HG02759 (cell line): ENCODE results near the gene WSB1.
"Not testable (repeated sequence)": the region's sequence is repeated elsewhere in the genome, so short reads cannot be mapped to it uniquely, and the experiment has no call there.

Source experiments
- ATAC-seq: cut with Tn5 transposase; IDR thresholded peaks from one replicate; pipeline ENCODE4 v1.9.1; 2021; ENCODE audit warnings: mild to moderate bottlenecking, moderate library complexity; ENCODE audit not compliant: unreplicated experiment

The WSB1 gene

GRCh38 chr17:27313301-27313700 is 19.4 kb downstream of the WSB1 start:
- ATAC-seq: no peak

- ATAC-seq: no peak
Observed at GRCh38 chr17:27315322-27315721, 21.4 kb downstream of the WSB1 start.

GRCh38 chr17:27315796-27316465 is 22.0 kb downstream of the WSB1 start:
- ATAC-seq: no peak

GRCh38 chr17:27318228-27318627 is 24.3 kb downstream of the WSB1 start:
- ATAC-seq: no peak

GRCh38 chr17:27318633-27319032 is 24.7 kb downstream of the WSB1 start:
- ATAC-seq: no peak

- no peak for ATAC-seq
Observed at GRCh38 chr17:27319541-27320221, 25.8 kb downstream of the WSB1 start.

- ATAC-seq: no peak
Observed at GRCh38 chr17:27320222-27320560, 26.3 kb downstream of the WSB1 start.

- no peak for ATAC-seq
Observed at GRCh38 chr17:27321372-27321771, 27.5 kb downstream of the WSB1 start.

GRCh38 chr17:27322026-27322425 is 28.1 kb downstream of the WSB1 start:
- no peak for ATAC-seq

GRCh38 chr17:27322690-27323508 is 29.0 kb downstream of the WSB1 start:
- ATAC-seq: no peak

GRCh38 chr17:27323538-27324215 is 29.8 kb downstream of the WSB1 start:
- no peak for ATAC-seq

GRCh38 chr17:27324771-27325339 is 30.9 kb downstream of the WSB1 start:
- no peak for ATAC-seq

GRCh38 chr17:27326051-27326450 is 32.1 kb downstream of the WSB1 start:
- ATAC-seq: no peak

GRCh38 chr17:27326585-27326984 is 32.7 kb downstream of the WSB1 start:
- ATAC-seq: no peak

- ATAC-seq: no peak
Observed at GRCh38 chr17:27327397-27327796, 33.5 kb downstream of the WSB1 start.

- no peak for ATAC-seq
Observed at GRCh38 chr17:27327871-27328270, 34.0 kb downstream of the WSB1 start.

- ATAC-seq: not testable (repeated sequence)
Observed at GRCh38 chr17:27328686-27329085, 34.8 kb downstream of the WSB1 start.

GRCh38 chr17:27329146-27329805 is 35.4 kb downstream of the WSB1 start:
- ATAC-seq: no peak

- ATAC-seq: no peak
Observed at GRCh38 chr17:27332047-27332393, 38.1 kb downstream of the WSB1 start.
